ENCODE measurements around the gene CHML. TPM values are rescaled to one million over a fixed set of nuclear protein-coding genes. Genes with fewer than 3 reads are reported as not detected.

The CHML gene
- total RNA-seq, 2 donors from 2014 or later = 1.6 to 3.6 TPM

DNA sequence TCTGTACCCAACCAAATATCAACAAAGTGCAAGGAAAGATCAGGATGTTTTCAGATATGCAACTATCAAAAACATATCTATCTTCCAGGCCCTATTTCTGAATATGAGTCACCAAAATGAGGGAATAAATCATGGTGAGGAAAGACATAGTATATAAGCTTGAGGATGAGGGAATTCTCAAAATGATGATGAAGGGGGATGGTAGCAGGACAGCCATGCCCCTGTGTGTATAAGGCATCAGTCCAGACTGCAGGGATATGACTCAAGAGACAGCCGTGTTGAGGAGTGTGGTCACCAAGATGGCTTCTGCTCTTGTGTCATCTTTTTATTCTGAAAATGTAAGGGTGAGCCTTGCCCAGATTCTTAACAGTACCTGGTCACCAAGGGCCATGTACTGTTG is 7.5 kb upstream of the CHML start:
- DNase-seq (no peak), ATAC-seq (no peak)
- TF ChIP-seq POLR2A (IDR thresholded peaks at IDR 0.05) = no peak
- TF ChIP-seq, protein P1, sequence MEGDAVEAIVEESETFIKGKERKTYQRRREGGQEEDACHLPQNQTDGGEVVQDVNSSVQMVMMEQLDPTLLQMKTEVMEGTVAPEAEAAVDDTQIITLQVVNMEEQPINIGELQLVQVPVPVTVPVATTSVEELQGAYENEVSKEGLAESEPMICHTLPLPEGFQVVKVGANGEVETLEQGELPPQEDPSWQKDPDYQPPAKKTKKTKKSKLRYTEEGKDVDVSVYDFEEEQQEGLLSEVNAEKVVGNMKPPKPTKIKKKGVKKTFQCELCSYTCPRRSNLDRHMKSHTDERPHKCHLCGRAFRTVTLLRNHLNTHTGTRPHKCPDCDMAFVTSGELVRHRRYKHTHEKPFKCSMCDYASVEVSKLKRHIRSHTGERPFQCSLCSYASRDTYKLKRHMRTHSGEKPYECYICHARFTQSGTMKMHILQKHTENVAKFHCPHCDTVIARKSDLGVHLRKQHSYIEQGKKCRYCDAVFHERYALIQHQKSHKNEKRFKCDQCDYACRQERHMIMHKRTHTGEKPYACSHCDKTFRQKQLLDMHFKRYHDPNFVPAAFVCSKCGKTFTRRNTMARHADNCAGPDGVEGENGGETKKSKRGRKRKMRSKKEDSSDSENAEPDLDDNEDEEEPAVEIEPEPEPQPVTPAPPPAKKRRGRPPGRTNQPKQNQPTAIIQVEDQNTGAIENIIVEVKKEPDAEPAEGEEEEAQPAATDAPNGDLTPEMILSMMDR (IDR thresholded peaks at IDR 0.05) = no peak
- no peaks in the 10 kb centered on the region for H3K27me3 ChIP-seq
- no peaks in the 10 kb centered on the region for H3K4me1 ChIP-seq
- intact Hi-C loops (cut with DNase I) = no loop called here
- 70 to 92% methylated on average over 1 of the region's 1 CpG for WGBS, 2 donors
- H3K9me3 ChIP-seq = no peaks in the 10 kb centered on the region
- H3K36me3 ChIP-seq (replicated peaks in 1 of 2; ENCODE audit: insufficient read depth in 1 of 2, low read depth in 2 of 2) = no peaks in the 10 kb centered on the region
- H3K4me3 ChIP-seq = no peak overlapping the region
- H3K27ac ChIP-seq = no peak overlapping the region

GRCh38 chr1:241646201-241646600 is 6.0 kb upstream of the CHML start:
- intact Hi-C loops (cut with DNase I) = no loop called here
- DNase-seq = no peak
- no peak overlapping the region for H3K4me3 ChIP-seq
- no peak overlapping the region for H3K27ac ChIP-seq
- H3K4me1 ChIP-seq = peaks cover 9% of the 10 kb centered on the region
- H3K27me3 ChIP-seq = no peaks in the 10 kb centered on the region
- no peaks in the 10 kb centered on the region for H3K36me3 ChIP-seq (replicated peaks in 1 of 2; ENCODE audit: insufficient read depth in 1 of 2, low read depth in 2 of 2)
- ATAC-seq = no peak
- no peak for TF ChIP-seq POLR2A (IDR thresholded peaks at IDR 0.05)
- TF ChIP-seq, protein P1 (IDR thresholded peaks at IDR 0.05) = no peak
- no peaks in the 10 kb centered on the region for H3K9me3 ChIP-seq
- WGBS, 2 donors = 51 to 67% methylated on average over 6 to 7 of the region's 7 CpGs

GRCh38 chr1:241645199-241645598 is 5.0 kb upstream of the CHML start:
- 62 to 63% methylated on average over 4 of the region's 4 CpGs for WGBS, 2 donors
- Histone ChIP-seq H3K4me1 (peaks cover 15% of the 10 kb centered on the region), H3K4me3 (no peak overlapping the region), H3K36me3 (replicated peaks in 1 of 2; ENCODE audit: insufficient read depth in 1 of 2, low read depth in 2 of 2) (no peaks in the 10 kb centered on the region), H3K27me3 (no peaks in the 10 kb centered on the region), H3K27ac (no peak overlapping the region), H3K9me3 (no peaks in the 10 kb centered on the region)
- no peak for TF ChIP-seq POLR2A (IDR thresholded peaks at IDR 0.05)
- TF ChIP-seq, protein P1 (IDR thresholded peaks at IDR 0.05) = no peak
- ATAC-seq (no peak), DNase-seq (no peak)
- intact Hi-C loops (cut with DNase I) = no loop called here

DNA sequence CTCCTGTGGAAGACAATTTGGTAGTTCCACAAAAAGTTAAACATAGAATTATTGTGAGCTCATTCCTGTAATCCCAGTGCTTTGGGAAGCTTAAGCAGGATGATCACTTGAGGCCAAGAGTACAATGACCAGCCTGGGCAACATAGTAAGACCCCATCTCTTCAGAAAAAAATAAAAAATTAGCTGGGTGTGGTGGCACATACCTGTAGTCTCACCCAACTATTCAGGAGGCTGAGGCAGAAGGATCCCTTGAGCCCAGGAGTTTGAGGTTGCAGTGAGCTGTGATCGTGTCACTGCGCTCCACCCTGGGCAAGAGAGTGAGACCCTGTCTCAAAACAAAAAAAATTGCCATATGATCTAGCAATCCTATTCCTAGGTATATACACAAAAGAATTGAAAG is 4.1 kb upstream of the CHML start:
- H3K4me1 ChIP-seq = peaks cover 15% of the 10 kb centered on the region
- TF ChIP-seq POLR2A (IDR thresholded peaks at IDR 0.05) = no peak
- TF ChIP-seq, protein P1 (IDR thresholded peaks at IDR 0.05) = no peak
- no peak overlapping the region for H3K27ac ChIP-seq
- no peaks in the 10 kb centered on the region for H3K27me3 ChIP-seq
- 88 to 94% methylated on average over 2 of the region's 2 CpGs for WGBS, 2 donors
- ATAC-seq (no peak), DNase-seq (no peak)
- no peak overlapping the region for H3K4me3 ChIP-seq
- intact Hi-C loops (cut with DNase I) = no loop called here
- H3K9me3 ChIP-seq = no peaks in the 10 kb centered on the region
- no peaks in the 10 kb centered on the region for H3K36me3 ChIP-seq (replicated peaks in 1 of 2; ENCODE audit: insufficient read depth in 1 of 2, low read depth in 2 of 2)

DNA sequence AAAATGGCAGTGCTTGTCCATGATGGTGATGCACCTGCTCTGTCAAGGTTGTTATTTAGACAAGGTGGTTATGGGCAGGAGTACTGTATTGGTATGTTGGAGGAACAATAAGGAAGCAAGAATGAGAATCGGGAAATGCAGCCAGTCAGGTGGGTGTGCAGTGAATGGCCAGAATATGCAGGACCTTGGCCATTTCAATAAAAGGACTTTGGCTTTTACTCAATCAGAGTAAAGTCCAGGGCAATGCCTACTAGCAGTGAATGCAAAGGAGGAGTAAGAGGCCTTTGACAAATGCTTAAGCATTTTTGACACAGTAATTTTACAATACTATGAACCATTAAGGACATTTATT is 2.4 kb upstream of the CHML start:
- Histone ChIP-seq H3K27ac (no peak overlapping the region), H3K27me3 (no peaks in the 10 kb centered on the region), H3K4me1 (peaks cover 29% of the 10 kb centered on the region), H3K9me3 (no peaks in the 10 kb centered on the region), H3K36me3 (replicated peaks in 1 of 2; ENCODE audit: insufficient read depth in 1 of 2, low read depth in 2 of 2) (no peaks in the 10 kb centered on the region), H3K4me3 (no peak overlapping the region)
- ATAC-seq (no peak), DNase-seq (no peak)
- TF ChIP-seq, protein P1 (IDR thresholded peaks at IDR 0.05) = no peak
- TF ChIP-seq POLR2A (IDR thresholded peaks at IDR 0.05) = no peak
- WGBS, 2 donors = 88 to 94% methylated on average over 1 of the region's 1 CpG
- intact Hi-C loops (cut with DNase I) = no loop called here
